NCI-H2227 treated with DMSO at 0.1 percent for 48 hours (cell line): ENCODE data around the gene OSBPL2.

ENCODE experiments used
- DNase-seq: peaks from one replicate; lab custom pipeline; 2025; lab: John Stamatoyannopoulos, UW

OSBPL2 gene

GRCh38 chr20:62222266-62222850 lies 16.0 kb upstream of the OSBPL2 start:
- DNase-seq, result no peak

- DNase-seq, result no peak
These were observed 15.3 kb upstream of the OSBPL2 start for GRCh38 chr20:62222972-62223371.

- no peak for DNase-seq
These were observed 14.8 kb upstream of the OSBPL2 start for GRCh38 chr20:62223571-62223970.

- no peak for DNase-seq
These were observed 14.0 kb upstream of the OSBPL2 start for GRCh38 chr20:62224113-62224855.

GRCh38 chr20:62225026-62225425 lies 13.3 kb upstream of the OSBPL2 start:
- DNase-seq, result no peak

- no peak for DNase-seq
These were observed 12.3 kb upstream of the OSBPL2 start for GRCh38 chr20:62225820-62226635.

- DNase-seq, result no peak
These were observed 11.4 kb upstream of the OSBPL2 start for GRCh38 chr20:62226707-62227590.

GRCh38 chr20:62227591-62227976 lies 10.7 kb upstream of the OSBPL2 start:
- DNase-seq, result no peak

GRCh38 chr20:62227977-62228958 lies 10.1 kb upstream of the OSBPL2 start:
- no peak for DNase-seq

GRCh38 chr20:62228982-62229545 lies 9.3 kb upstream of the OSBPL2 start:
- DNase-seq, result no peak

GRCh38 chr20:62229667-62230066 lies 8.7 kb upstream of the OSBPL2 start:
- DNase-seq, result no peak

GRCh38 chr20:62230276-62230675 lies 8.0 kb upstream of the OSBPL2 start:
- DNase-seq, result no peak

- no peak for DNase-seq
These were observed 7.6 kb upstream of the OSBPL2 start for GRCh38 chr20:62230696-62231095.

GRCh38 chr20:62231292-62231691 lies 7.0 kb upstream of the OSBPL2 start:
- no peak for DNase-seq

- DNase-seq, result no peak
These were observed 6.1 kb upstream of the OSBPL2 start for GRCh38 chr20:62232194-62232593.

GRCh38 chr20:62232770-62233645 lies 5.3 kb upstream of the OSBPL2 start:
- DNase-seq, result no peak

GRCh38 chr20:62233684-62234083 lies 4.6 kb upstream of the OSBPL2 start:
- no peak for DNase-seq

GRCh38 chr20:62234339-62234738 lies 4.0 kb upstream of the OSBPL2 start:
- DNase-seq, result no peak

GRCh38 chr20:62235001-62235776 lies 3.1 kb upstream of the OSBPL2 start:
- DNase-seq, result no peak
